Activated CD4-positive, alpha-beta T cell treated with anti-CD3 and anti-CD28 coated beads for 36 hours (primary cell): Measurements from ENCODE around the gene SYN1. TPM values are rescaled to one million over a fixed set of nuclear protein-coding genes. Genes with fewer than 3 reads are reported as not detected.

Experiments
- ATAC-seq: fragments of 200-7000 bp; cut with Tn5 transposase; one replicate; pipeline ENCODE4 v1.10.0; 2021; ENCODE audit warnings: mild to moderate bottlenecking, moderate library complexity
- CTCF ChIA-PET: fragments of 350-600 bp; sonication (Branson Sonifier 250); formaldehyde crosslinking; loops from one replicate; lab custom pipeline; 2021; ENCODE audit warnings: antibody characterized with exemption; lab: Charles Lee
- POLR2A ChIA-PET: fragments of 350-600 bp; sonication (Branson Sonifier 250); formaldehyde crosslinking; loops from one replicate; lab custom pipeline; 2021; ENCODE audit warnings: antibody characterized with exemption, inconsistent platforms; lab: Charles Lee
- DNase-seq: peaks from one replicate; pipeline ENCODE4 v3.0.0-alpha.2; 2020
- H3K27ac Mint-ChIP-seq: one replicate; pipeline ENCODE4 v1.8.0; 2021; ENCODE audit warnings: mixed read lengths
- H3K27me3 Mint-ChIP-seq: one replicate; pipeline ENCODE4 v1.8.0; 2021; ENCODE audit warnings: mixed read lengths
- H3K36me3 Mint-ChIP-seq: one replicate; pipeline ENCODE4 v1.8.0; 2021; ENCODE audit warnings: low read depth, mixed read lengths
- H3K4me1 Mint-ChIP-seq: one replicate; pipeline ENCODE4 v1.8.0; 2021; ENCODE audit warnings: mixed read lengths
- H3K4me3 Mint-ChIP-seq: one replicate; pipeline ENCODE4 v1.8.0; 2021; ENCODE audit warnings: mild to moderate bottlenecking, moderate library complexity, mixed read lengths
- H3K9me3 Mint-ChIP-seq: one replicate; pipeline ENCODE4 v1.8.0; 2021; ENCODE audit warnings: low read depth, mixed read lengths
- intact Hi-C, 2 experiments: fragments of 100-400 bp; cut with DNase I in 1 of 2; cut with micrococcal nuclease in 1 of 2; formaldehyde crosslinking; loops; one replicate each; pipeline versions ENCODE4 v1.14.2 to v1.15.1; 2022 to 2024; cut with DNase I, micrococcal nuclease
- total RNA-seq, 2 experiments: library from RNA; stranded (reverse); gene quantifications; one replicate each; pipeline ENCODE4 v1.2.3, GENCODE V29; 2021

Gene SYN1
- total RNA-seq, 2 experiments from 2014 or later, result 0.82 to 0.98 TPM

DNA sequence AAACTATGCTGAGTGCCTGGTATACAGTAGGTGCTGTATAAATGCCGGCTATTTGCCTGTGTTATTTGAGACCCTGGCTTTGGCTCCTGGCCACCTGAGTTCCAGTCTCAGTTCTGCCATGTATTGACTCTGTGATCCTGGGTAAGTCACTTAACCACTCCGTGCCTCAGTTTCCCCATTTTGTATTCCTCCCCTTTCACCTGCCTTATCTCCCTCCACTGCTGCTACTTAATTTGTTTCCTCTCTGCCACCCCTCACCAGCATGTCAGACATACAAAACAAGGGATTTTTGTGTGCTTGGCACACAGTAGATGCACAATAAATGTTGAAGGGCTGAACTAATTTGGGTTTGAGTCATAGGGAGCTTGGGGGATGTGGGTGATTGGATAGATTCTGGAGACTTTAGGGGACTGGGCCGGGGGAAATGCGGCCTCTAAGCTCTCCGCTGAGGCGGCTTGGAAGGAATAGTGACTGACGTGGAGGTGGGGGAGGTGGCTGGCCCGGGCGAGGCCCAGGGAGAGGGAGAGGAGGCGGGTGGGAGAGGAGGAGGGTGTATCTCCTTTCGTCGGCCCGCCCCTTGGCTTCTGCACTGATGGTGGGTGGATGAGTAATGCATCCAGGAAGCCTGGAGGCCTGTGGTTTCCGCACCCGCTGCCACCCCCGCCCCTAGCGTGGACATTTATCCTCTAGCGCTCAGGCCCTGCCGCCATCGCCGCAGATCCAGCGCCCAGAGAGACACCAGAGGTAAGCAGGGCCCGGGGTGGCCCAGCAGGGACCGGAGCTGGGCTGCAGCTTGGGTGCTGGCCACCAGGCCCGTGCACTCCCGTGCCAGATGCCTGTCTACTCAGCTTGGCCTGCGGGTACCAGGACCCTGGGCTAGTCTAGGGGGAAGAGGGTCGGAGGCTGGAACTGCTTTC lies 37.7 kb downstream of the SYN1 start, which contains the start of gene TIMP1:
Gene TIMP1 (plus strand): TSS at position 706 of the 917 bp plus-strand sequence. CDS start 980 bp downstream, outside the sequence.
- DNase-seq (peak; percentile 90), ATAC-seq (peak; percentile 86)
- POLR2A ChIA-PET, result no interaction called here
- Mint-ChIP-seq H3K4me1 (peaks cover 50% of the 10 kb centered on the region), H3K27ac (peak within 1 kb of the TSS; percentile 81), H3K9me3 (no peaks in the 10 kb centered on the region), H3K36me3 (no peaks in the 10 kb centered on the region), H3K4me3 (peak within 1 kb of the TSS; percentile 46), H3K27me3 (peaks cover 3% of the 10 kb centered on the region)
- intact Hi-C loops, result loop anchor here (1.0 to 5.0 kb wide), 5 partner anchors 21 to 420 kb away; partner anchors contain the start of genes ARAF (in 2 of the 2), CFP (in 1 of the 2), UXT (in 1 of the 2) and ZNF182 (in 1 of the 2)
- CTCF ChIA-PET, result no interaction called here

DNA sequence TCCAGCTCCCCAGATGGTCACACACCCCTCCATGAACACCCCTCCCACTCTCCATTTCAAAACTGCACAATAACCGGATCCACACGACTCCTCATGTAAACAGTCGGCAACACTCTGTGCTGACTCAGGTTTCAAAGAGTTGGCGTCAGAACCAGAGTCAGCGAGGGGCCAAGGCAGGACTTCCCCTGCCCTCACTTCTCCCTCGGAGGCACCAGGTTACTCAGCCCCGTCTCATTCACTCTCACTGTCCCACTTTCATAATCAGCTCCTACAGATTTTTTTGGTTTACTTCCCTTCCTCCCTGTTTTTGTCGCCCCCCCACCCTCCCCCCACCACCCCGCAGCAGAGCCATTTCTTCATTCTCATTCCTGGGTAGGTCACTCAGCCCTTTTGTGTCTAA lies 40.1 kb downstream of the SYN1 start:
- peak; percentile 75 for ATAC-seq
- H3K4me1 Mint-ChIP-seq, result peaks cover 47% of the 10 kb centered on the region
- CTCF ChIA-PET, result interaction anchor here (1.6 kb wide), 1 partner anchor 83 kb away, joined by 6 read pairs; no protein-coding TSS in a partner anchor
- no peak overlapping the region for H3K4me3 Mint-ChIP-seq
- no peak overlapping the region for H3K27ac Mint-ChIP-seq
- peaks cover 4% of the 10 kb centered on the region for H3K27me3 Mint-ChIP-seq
- H3K36me3 Mint-ChIP-seq, result no peaks in the 10 kb centered on the region
- intact Hi-C loops, result no loop called here
- peak; percentile 75 for DNase-seq
- H3K9me3 Mint-ChIP-seq, result no peaks in the 10 kb centered on the region
- POLR2A ChIA-PET, result no interaction called here

DNA sequence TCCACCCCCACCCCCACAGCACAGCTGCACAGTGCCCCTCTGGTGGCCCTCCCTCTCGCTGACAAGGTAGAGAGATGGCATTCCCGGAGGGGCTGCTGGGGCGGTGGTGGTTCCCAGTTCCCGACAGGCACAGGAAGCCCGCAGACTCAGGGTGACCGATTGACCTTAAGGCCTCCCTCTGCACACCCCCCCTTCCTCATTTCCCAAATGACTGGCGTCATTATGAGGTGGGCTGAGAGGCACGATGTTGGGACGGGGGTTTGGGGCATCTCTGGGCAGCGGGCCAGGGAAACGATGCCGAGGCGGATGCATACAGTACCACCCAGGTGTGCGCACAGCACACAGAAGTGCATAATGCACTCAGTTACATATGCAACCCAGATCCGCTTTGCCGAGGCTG lies 41.0 kb downstream of the SYN1 start:
- peaks cover 44% of the 10 kb centered on the region for H3K4me1 Mint-ChIP-seq
- intact Hi-C loops, result no loop called here
- H3K36me3 Mint-ChIP-seq, result no peaks in the 10 kb centered on the region
- ChIA-PET POLR2A (no interaction called here), CTCF (interaction anchor here (1.6 kb wide), 1 partner anchor 83 kb away, joined by 6 read pairs; no protein-coding TSS in a partner anchor)
- peaks cover 4% of the 10 kb centered on the region for H3K27me3 Mint-ChIP-seq
- no peak overlapping the region for H3K27ac Mint-ChIP-seq
- ATAC-seq, result no peak
- DNase-seq, result no peak
- no peaks in the 10 kb centered on the region for H3K9me3 Mint-ChIP-seq
- no peak overlapping the region for H3K4me3 Mint-ChIP-seq

DNA sequence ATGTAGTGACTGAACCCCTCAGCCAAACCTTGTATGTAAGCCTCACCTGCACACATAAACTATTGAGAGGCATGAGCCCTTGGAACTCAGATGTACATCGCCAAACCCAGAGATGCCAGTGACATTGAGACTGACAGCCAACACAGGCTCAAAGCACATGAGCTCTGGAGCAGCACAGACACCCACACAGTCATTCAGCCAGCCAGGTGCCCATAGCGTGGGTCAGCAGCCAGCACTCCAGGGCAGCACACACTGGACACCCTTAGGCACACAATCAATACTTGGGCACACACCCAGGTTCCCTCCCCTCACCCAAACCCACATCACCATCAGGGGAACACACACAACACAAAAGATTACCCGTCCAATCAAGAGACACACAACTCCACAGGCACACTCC lies 41.8 kb downstream of the SYN1 start:
- peaks cover 3% of the 10 kb centered on the region for H3K36me3 Mint-ChIP-seq
- ATAC-seq (no peak), DNase-seq (no peak)
- H3K27ac Mint-ChIP-seq, result no peak overlapping the region
- intact Hi-C loops, result no loop called here
- H3K4me3 Mint-ChIP-seq, result no peak overlapping the region
- H3K27me3 Mint-ChIP-seq, result peaks cover 4% of the 10 kb centered on the region
- H3K9me3 Mint-ChIP-seq, result no peaks in the 10 kb centered on the region
- ChIA-PET POLR2A (no interaction called here), CTCF (interaction anchor here (0.6 kb wide), 1 partner anchor 54 kb away, joined by 3 read pairs; no protein-coding TSS in a partner anchor)
- H3K4me1 Mint-ChIP-seq, result peaks cover 42% of the 10 kb centered on the region

DNA sequence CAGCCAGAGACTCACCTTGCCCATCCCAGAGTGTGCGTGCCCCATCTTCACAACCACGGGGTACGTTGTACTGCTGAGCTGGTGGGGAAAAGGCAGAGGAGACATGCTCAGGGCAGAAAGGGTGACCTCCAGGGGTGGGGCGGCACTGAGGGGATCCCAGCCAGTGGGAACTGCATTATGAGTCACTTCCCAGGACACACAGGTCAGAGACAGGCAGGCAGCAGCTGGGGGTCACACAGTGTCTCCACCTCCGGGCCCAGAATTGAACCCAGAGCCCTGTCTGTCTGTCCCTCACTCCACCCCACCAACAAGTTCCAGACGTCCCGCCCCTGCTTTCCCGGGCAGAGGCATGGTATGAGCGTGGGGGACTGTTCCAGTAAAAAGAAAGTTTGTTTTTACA lies 42.2 kb downstream of the SYN1 start:
- Mint-ChIP-seq H3K9me3 (no peaks in the 10 kb centered on the region), H3K4me1 (peaks cover 42% of the 10 kb centered on the region), H3K36me3 (peaks cover 3% of the 10 kb centered on the region), H3K27me3 (peaks cover 4% of the 10 kb centered on the region), H3K4me3 (no peak overlapping the region), H3K27ac (no peak overlapping the region)
- DNase-seq (no peak), ATAC-seq (no peak)
- intact Hi-C loops, result no loop called here
- CTCF ChIA-PET, result interaction anchor here (0.6 kb wide), 2 partner anchors 12 to 54 kb away, joined by 3 read pairs; no protein-coding TSS in a partner anchor
- POLR2A ChIA-PET, result no interaction called here

DNA sequence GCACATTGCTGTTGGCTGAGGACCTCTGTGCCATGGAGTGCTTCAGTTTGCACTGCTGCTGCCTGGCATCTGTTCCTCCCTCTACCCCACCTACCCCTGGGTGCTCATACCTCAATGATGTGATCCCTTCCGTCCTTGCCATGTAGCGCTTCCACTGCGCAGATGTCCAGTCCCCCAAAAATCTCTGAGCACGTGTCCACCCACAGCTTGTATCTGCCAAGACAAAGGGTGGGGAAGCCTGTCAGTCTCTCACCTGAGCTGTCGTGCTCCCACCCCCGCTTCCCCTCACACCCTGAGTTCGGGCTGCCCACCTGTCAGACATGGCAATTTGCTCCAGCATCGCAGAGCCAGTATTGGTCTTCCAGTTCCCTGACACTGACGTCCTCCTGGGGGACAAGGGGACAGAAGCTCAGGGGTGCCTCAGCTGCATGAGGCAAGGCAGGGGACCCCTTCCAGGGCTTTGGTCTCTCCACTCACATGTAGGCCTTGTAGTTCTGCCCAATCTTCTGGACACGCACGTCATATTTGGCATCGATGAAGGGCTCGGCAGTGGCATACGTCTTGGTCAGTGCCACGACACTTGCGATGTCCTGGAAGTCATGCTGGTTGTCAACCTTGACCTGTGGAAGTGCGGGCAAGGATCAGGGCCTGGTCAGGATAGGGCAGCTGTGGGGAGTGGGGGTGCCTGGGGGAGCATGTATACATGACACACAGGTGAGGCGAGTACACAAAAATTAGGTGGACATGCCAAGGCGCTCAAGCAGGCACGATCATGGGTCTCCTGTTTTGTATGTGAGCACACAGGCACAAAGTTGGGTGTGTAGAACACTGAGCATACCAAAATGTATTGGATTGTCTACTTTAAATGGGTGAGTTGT lies 43.4 kb downstream of the SYN1 start:
- ChIA-PET CTCF (no interaction called here), POLR2A (interaction anchor here (0.6 kb wide), 1 partner anchor 358 kb away, joined by 3 read pairs; no protein-coding TSS in a partner anchor)
- H3K4me1 Mint-ChIP-seq, result peaks cover 31% of the 10 kb centered on the region
- H3K4me3 Mint-ChIP-seq, result no peak overlapping the region
- no peaks in the 10 kb centered on the region for H3K9me3 Mint-ChIP-seq
- DNase-seq, result no peak
- no peak for ATAC-seq
- no peak overlapping the region for H3K27ac Mint-ChIP-seq
- H3K36me3 Mint-ChIP-seq, result peaks cover 12% of the 10 kb centered on the region
- intact Hi-C loops, result no loop called here
- H3K27me3 Mint-ChIP-seq, result peaks cover 4% of the 10 kb centered on the region

DNA sequence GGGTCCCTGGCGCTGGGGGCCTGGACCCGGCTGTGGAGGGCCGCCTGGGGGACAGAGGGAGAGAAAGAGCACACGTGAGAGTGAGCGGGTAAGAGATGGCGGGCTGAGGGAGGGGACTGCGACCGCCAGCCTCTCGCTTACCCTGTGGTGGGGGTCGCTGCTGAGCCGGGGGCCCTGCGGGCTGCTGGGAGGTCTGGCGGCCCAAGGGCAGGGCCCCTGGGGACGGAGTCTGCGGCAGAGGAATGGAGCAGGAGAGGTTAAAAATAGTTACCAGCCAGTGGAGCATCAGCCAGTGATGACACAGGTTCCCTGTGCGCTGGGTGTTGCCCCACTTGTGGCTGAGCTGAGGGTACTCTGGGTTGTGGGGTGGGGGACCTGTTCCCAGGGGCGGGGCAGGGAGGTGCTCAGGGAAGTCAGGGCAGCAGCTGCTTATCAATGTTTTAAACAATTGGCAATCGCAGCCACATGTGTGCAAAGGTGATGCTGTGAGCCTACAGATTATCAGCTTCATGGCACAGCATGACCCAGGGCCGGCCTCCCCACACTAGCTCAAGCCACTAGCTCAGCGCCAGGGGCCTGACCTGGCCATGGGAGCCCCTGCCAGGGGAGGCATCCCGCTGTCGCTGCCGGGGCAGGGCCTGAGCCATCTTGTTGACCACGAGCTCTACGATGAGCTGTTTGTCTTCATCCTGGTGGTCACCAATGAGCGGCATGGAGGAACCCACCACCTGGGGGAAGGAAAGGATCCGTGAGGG lies 44.9 kb downstream of the SYN1 start:
- ChIA-PET POLR2A (interaction anchor here (0.6 kb wide), 1 partner anchor 452 kb away, joined by 3 read pairs; no protein-coding TSS in a partner anchor), CTCF (no interaction called here)
- Mint-ChIP-seq H3K9me3 (no peaks in the 10 kb centered on the region), H3K27me3 (peaks cover 4% of the 10 kb centered on the region), H3K4me3 (peak overlapping the region; percentile 21), H3K36me3 (peaks cover 23% of the 10 kb centered on the region), H3K27ac (peak overlapping the region; percentile 5), H3K4me1 (peaks cover 23% of the 10 kb centered on the region)
- ATAC-seq (no peak), DNase-seq (no peak)
- intact Hi-C loops, result no loop called here

DNA sequence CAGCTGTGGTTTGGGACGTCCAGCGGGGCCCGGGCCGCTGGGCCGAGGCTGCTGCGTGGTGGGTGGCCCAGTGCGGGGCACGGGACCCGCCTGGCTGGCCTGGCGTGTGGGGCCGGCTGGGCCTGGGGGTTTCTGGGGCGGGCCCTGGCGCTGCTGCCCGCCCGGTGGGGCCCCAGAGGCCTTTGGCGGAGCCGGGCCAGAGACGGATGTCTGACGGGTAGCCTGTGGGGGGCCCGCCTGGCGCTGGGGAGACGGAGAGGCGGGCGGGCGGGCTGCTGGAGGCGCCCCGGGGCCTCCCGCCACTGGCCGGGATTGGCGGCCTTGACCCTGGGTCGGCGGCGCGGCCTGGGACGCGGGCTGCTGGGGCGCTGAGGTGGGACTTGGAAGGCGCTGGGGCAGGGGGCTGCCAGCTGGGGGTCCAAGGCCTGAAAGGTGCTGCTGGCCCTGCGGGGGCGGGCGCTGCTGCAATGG lies 45.5 kb downstream of the SYN1 start:
- Mint-ChIP-seq H3K27ac (no peak overlapping the region), H3K4me3 (no peak overlapping the region), H3K9me3 (no peaks in the 10 kb centered on the region), H3K36me3 (peaks cover 28% of the 10 kb centered on the region), H3K4me1 (peaks cover 18% of the 10 kb centered on the region), H3K27me3 (peaks cover 4% of the 10 kb centered on the region)
- intact Hi-C loops, result no loop called here
- ChIA-PET POLR2A (interaction anchor here (0.6 kb wide), 1 partner anchor 451 kb away, joined by 3 read pairs; no protein-coding TSS in a partner anchor), CTCF (no interaction called here)
- DNase-seq, result no peak
- ATAC-seq, result no peak

DNA sequence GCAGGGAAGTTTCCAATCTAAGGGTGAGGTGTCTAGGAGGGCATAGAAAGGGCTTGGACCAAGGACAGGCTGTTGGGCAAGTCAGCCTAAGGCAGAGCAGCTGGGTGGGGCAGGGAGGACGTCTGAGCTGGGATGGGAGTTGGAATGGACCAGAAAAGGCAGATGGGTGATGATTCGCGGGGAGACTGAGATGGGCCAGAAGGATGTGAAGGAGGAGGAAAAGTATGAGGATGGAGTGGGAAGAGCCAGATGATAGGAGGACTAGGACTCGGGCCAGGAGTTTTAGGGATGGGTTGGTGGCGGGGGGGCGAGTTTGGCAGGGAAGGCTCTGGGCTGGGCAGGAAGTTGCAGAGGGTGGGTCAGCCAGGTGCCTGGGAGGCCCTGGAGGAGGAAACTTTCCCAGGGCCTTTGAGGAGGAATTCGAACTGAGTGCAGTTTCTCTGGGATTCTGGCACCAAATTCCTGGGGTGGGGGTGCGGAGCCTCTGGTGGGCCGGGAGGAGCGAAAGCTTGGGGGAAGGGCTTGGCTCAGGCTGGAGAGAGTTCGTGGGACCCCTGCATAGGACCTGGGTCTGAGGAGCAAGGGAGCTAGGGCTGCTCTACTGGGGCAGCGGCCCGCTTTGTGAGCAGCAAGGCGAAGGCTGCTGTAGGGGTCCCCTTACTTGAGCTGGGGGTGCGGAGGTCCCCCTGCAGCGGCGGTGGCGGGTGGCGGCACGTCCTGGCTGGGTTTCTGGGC lies 46.1 kb downstream of the SYN1 start:
- peak overlapping the region; percentile 35 for H3K4me3 Mint-ChIP-seq
- POLR2A ChIA-PET, result no interaction called here
- H3K27me3 Mint-ChIP-seq, result peaks cover 4% of the 10 kb centered on the region
- intact Hi-C loops, result no loop called here
- DNase-seq, result no peak
- H3K9me3 Mint-ChIP-seq, result no peaks in the 10 kb centered on the region
- H3K36me3 Mint-ChIP-seq, result peaks cover 30% of the 10 kb centered on the region
- CTCF ChIA-PET, result no interaction called here
- H3K4me1 Mint-ChIP-seq, result peaks cover 14% of the 10 kb centered on the region
- no peak for ATAC-seq
- peak overlapping the region; percentile 31 for H3K27ac Mint-ChIP-seq

DNA sequence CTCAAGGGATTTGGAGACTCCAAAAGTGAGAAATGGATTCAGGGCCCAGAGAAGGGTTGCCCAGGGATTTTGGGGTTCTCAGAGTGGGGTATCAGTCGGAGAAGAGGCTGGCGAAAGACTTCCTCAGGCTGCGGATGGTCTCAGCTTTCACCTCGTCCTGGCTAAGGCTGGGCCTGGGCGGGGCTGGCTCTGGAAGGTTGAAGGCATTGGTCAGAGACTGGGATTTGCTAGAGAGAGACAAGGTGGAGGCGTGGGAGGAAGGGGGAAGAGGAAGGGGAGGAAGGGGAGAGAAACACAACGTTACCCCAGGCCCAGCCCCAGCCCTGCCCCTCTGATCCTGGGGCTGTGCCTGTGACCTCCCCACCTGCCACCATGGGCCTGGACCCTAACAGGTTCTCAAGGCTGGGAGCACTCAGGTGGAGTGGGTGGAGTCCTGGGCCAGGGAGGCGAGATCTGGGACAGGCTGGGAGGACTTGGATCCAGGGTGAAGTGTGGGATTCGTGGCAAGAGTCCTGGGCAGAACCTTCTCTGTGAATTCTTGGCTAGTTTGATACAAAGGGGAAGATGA lies 46.8 kb downstream of the SYN1 start:
- H3K9me3 Mint-ChIP-seq, result no peaks in the 10 kb centered on the region
- DNase-seq, result no peak
- H3K4me3 Mint-ChIP-seq, result no peak overlapping the region
- ATAC-seq, result no peak
- intact Hi-C loops, result no loop called here
- peaks cover 8% of the 10 kb centered on the region for H3K4me1 Mint-ChIP-seq
- peaks cover 33% of the 10 kb centered on the region for H3K36me3 Mint-ChIP-seq
- ChIA-PET CTCF (interaction anchor here (0.5 kb wide), 1 partner anchor 794 kb away, joined by 3 read pairs; no protein-coding TSS in a partner anchor), POLR2A (no interaction called here)
- peaks cover 2% of the 10 kb centered on the region for H3K27me3 Mint-ChIP-seq
- no peak overlapping the region for H3K27ac Mint-ChIP-seq
